OCI-LY3 (cell line): ENCODE results near the gene RPS6KA1.

Source experiments
- CTCF ChIP-seq: fragments of 200-600, 300-600 bp; sonication (generic); IDR thresholded peaks from 2 replicates; pipeline ENCODE4 v1.5.1; 2014; ENCODE audit warnings: antibody characterized with exemption, low read length, low read depth
- EZH2phosphoT487 ChIP-seq: fragments of 200-600 bp; shearing (Covaris generic); IDR thresholded peaks from 2 replicates; pipeline ENCODE4 v1.6.1; 2018; ENCODE audit warnings: antibody characterized with exemption, mixed run types, low read depth

- TF ChIP-seq CTCF (no peak), EZH2phosphoT487 (no peak)
Measured at GRCh38 chr1:26574719-26575251, 45.2 kb downstream of the RPS6KA1 start.
